Measurements from ENCODE around the gene ARRB1. TPM values are rescaled to one million over a fixed set of nuclear protein-coding genes. Genes with fewer than 3 reads are reported as not detected.
A peak's percentile ranks its signal among the peaks of the same experiment; 100 is the strongest.

Gene ARRB1
- total RNA-seq, 2 experiments from 2014 or later, result 26.7 to 27.8 TPM

- no peak for TF ChIP-seq CTCF (IDR thresholded peaks at IDR 0.05)
- H3K4me1 Mint-ChIP-seq (ENCODE audit: low read depth), result peaks cover 95% of the 10 kb centered on the region
- ChIA-PET CTCF (interaction anchor here (0.8 kb wide), 1 partner anchor 63 kb away, joined by 3 read pairs; no protein-coding TSS in a partner anchor), POLR2A (interaction anchor here (1.0 to 7.9 kb wide), 2 partner anchors 8 to 14 kb away, joined by 6 to 77 read pairs; partner anchors contain the start of gene ARRB1)
- Histone ChIP-seq H3K4me1 (ENCODE audit: insufficient read depth, low read length) (peaks cover 99% of the 10 kb centered on the region), H3K9me3 (ENCODE audit: control insufficient read depth in 1 of 2, insufficient read depth in 1 of 2, low read length in 2 of 2) (no peaks in the 10 kb centered on the region), H3K27me3 (ENCODE audit: control insufficient read depth in 1 of 2, insufficient read depth in 2 of 2, low read length in 2 of 2) (no peaks in the 10 kb centered on the region), H3K4me3 (ENCODE audit: low read length) (no peak overlapping the region), H3K36me3 (ENCODE audit: insufficient read depth, low read length) (no peaks in the 10 kb centered on the region), H3K27ac (ENCODE audit: low read depth in 1 of 2, low read length in 2 of 2) (peak overlapping the region in 1 of 2 donors; percentile 34)
- DNase-seq, result no peak
- no peak for ATAC-seq (ENCODE audit: poor library complexity)
- intact Hi-C loops (cut with DNase I, micrococcal nuclease), result no loop called here
- peak overlapping the region; percentile 88 for H3K27ac Mint-ChIP-seq
- no peak overlapping the region for H3K4me3 Mint-ChIP-seq
- H3K36me3 Mint-ChIP-seq (ENCODE audit: low read depth), result no peaks in the 10 kb centered on the region
- no peaks in the 10 kb centered on the region for H3K9me3 Mint-ChIP-seq
- no peaks in the 10 kb centered on the region for H3K27me3 Mint-ChIP-seq
Observed at GRCh38 chr11:75342966-75343870, 8.2 kb downstream of the ARRB1 start.

DNA sequence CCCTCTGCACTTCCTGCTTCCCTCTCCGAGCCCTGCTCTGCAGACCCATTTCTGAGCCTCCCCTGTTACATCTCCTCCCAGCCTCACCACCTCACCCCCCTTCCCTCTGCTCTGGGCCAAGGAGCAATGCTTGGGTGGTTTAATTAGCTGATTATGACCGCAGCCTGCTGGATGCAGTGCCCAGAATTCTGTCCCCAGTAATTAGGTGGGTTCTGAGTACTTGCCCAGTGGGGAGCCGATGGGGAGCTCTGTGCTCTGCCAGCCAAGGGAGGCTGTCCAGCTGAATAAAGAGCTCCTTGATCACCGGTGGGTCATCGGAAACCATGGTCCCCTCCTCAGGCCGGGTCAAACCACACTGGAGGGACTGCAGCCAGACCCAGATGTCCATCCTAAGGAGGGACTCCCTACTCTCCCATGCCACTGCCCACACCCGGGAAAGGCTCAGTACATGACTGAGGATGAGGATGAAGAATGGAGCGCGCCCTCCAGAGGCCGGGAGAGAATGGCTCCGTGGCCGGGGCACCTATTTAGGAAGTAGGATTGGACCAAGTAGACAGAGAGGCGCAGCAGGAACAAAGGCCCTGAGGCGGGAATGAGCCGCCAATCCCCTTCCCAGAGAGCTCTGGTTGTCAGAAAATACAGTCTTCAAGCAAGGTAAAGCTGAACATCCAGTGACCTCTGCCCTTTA is 9.1 kb downstream of the ARRB1 start:
- no peaks in the 10 kb centered on the region for H3K9me3 ChIP-seq (ENCODE audit: control insufficient read depth in 1 of 2, insufficient read depth in 1 of 2, low read length in 2 of 2)
- Mint-ChIP-seq H3K9me3 (no peaks in the 10 kb centered on the region), H3K36me3 (ENCODE audit: low read depth) (no peaks in the 10 kb centered on the region), H3K4me1 (ENCODE audit: low read depth) (peaks cover 95% of the 10 kb centered on the region), H3K27me3 (no peaks in the 10 kb centered on the region), H3K27ac (peak overlapping the region; percentile 88), H3K4me3 (peak overlapping the region; percentile 55)
- intact Hi-C loops (cut with DNase I, micrococcal nuclease), result no loop called here
- ATAC-seq (ENCODE audit: poor library complexity), result no peak
- peak overlapping the region; percentile 7 to 38 for H3K27ac ChIP-seq (ENCODE audit: low read depth in 1 of 2, low read length in 2 of 2)
- no peak for DNase-seq
- peaks cover 99% of the 10 kb centered on the region for H3K4me1 ChIP-seq (ENCODE audit: insufficient read depth, low read length)
- ChIA-PET POLR2A (interaction anchor here (1.0 to 7.9 kb wide), 3 partner anchors 9 to 67 kb away, joined by 6 to 77 read pairs (median 33); partner anchors contain the start of gene ARRB1), CTCF (no interaction called here)
- TF ChIP-seq CTCF (IDR thresholded peaks at IDR 0.05), result no peak
- no peaks in the 10 kb centered on the region for H3K27me3 ChIP-seq (ENCODE audit: control insufficient read depth in 1 of 2, insufficient read depth in 2 of 2, low read length in 2 of 2)
- no peak overlapping the region for H3K4me3 ChIP-seq (ENCODE audit: low read length)
- no peaks in the 10 kb centered on the region for H3K36me3 ChIP-seq (ENCODE audit: insufficient read depth, low read length)

DNA sequence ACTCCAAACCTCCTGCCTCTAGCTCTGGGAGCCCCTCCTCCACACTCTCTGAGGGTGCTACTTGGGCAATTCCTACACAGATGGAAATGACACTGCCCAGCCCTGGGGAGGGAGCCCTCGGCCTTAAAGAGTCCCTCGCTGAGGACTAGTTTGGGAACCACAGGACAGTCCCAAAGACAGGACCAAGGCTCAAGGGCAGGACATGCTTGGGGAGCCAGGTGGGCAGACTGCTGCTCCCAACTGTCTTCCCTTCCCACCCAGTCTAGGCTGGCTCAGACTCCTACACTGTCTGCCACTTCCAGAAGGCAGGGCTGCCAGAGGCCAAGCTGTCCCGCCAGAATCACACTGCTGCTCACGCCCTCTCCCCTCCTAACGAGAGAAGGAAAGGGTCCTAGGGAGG is 9.8 kb downstream of the ARRB1 start:
- Mint-ChIP-seq H3K4me1 (ENCODE audit: low read depth) (peaks cover 98% of the 10 kb centered on the region), H3K4me3 (peak overlapping the region; percentile 55), H3K27ac (peak overlapping the region; percentile 88), H3K9me3 (no peaks in the 10 kb centered on the region), H3K27me3 (no peaks in the 10 kb centered on the region), H3K36me3 (ENCODE audit: low read depth) (no peaks in the 10 kb centered on the region)
- Histone ChIP-seq H3K4me3 (ENCODE audit: low read length) (no peak overlapping the region), H3K9me3 (ENCODE audit: control insufficient read depth in 1 of 2, insufficient read depth in 1 of 2, low read length in 2 of 2) (no peaks in the 10 kb centered on the region), H3K36me3 (ENCODE audit: insufficient read depth, low read length) (no peaks in the 10 kb centered on the region), H3K27ac (ENCODE audit: low read depth in 1 of 2, low read length in 2 of 2) (peak overlapping the region; percentile 7 to 38), H3K4me1 (ENCODE audit: insufficient read depth, low read length) (peaks cover 97% of the 10 kb centered on the region), H3K27me3 (ENCODE audit: control insufficient read depth in 1 of 2, insufficient read depth in 2 of 2, low read length in 2 of 2) (no peaks in the 10 kb centered on the region)
- DNase-seq, result no peak
- intact Hi-C loops (cut with DNase I, micrococcal nuclease), result no loop called here
- POLR2A ChIA-PET, result interaction anchor here (1.9 to 7.9 kb wide), 4 partner anchors 10 to 66 kb away, joined by 4 to 77 read pairs (median 33); partner anchors contain the start of gene ARRB1
- no peak for TF ChIP-seq CTCF (IDR thresholded peaks at IDR 0.05)
- CTCF ChIA-PET, result interaction anchor here (1.5 kb wide), 1 partner anchor 35 kb away, joined by 3 read pairs; no protein-coding TSS in a partner anchor
- no peak for ATAC-seq (ENCODE audit: poor library complexity)

Measured in CD4-positive, alpha-beta T cell (primary cell).